Astrocyte (in vitro differentiated cells and primary cell): ENCODE results near the gene PRKD2.

Experiments used
- EZH2 ChIP-seq: IDR thresholded peaks from 2 replicates; pipeline ENCODE4 v1.6.1; 2012; ENCODE audit warnings: mild to moderate bottlenecking, low read length, inconsistent platforms; ENCODE audit not compliant: insufficient read depth
- TF ChIP-seq, protein P1 (sequence below): IDR thresholded peaks from 2 replicates; pipeline ENCODE4 v1.5.1; 2011; ENCODE audit warnings: low read depth, mild to moderate bottlenecking, inconsistent platforms, low read length, moderate library complexity; ENCODE audit not compliant: insufficient read depth

DNA sequence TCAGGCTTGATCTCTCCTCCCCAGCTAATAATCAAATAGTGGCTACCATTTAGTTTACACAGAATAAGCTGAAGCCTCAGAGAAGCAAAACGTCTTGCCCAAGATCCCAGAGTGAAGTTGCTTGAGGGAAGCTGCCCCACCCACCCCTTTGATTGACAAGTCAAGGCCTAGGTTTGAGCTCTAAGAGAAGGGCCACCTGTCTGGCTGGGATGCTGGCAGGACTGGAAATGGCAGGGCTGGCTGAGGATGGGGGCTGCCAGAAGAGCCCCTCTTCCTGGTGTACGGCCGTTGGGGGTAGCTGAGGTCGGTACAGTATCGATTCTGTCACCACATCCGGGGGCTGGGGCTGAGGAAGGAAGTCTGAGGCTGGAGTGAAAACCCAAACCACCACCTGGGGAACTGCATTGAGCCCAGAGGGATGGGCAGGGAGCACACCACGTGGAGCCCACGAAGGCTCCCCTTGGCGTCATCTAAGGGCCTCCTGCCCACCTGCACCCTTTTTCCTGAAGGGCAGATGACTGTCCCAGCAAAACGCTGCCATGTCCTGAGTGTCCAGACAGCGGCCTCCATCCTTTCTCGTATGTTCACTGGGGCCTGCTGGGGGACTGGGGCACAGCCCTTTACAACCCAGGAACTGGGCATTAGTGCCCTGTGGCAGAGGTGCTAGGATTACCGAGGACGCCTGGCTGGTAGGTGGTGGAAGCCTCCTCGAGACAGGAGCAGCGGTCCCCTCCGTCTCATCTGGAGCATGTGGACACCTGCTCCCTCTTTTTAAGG, 1.4 kb upstream of the PRKD2 start:
- TF ChIP-seq, protein P1, sequence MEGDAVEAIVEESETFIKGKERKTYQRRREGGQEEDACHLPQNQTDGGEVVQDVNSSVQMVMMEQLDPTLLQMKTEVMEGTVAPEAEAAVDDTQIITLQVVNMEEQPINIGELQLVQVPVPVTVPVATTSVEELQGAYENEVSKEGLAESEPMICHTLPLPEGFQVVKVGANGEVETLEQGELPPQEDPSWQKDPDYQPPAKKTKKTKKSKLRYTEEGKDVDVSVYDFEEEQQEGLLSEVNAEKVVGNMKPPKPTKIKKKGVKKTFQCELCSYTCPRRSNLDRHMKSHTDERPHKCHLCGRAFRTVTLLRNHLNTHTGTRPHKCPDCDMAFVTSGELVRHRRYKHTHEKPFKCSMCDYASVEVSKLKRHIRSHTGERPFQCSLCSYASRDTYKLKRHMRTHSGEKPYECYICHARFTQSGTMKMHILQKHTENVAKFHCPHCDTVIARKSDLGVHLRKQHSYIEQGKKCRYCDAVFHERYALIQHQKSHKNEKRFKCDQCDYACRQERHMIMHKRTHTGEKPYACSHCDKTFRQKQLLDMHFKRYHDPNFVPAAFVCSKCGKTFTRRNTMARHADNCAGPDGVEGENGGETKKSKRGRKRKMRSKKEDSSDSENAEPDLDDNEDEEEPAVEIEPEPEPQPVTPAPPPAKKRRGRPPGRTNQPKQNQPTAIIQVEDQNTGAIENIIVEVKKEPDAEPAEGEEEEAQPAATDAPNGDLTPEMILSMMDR, result no peak
- TF ChIP-seq EZH2, result no peak
